HG02588 (cell line): ENCODE results near the gene OR52E2.
"Not testable (repeated sequence)": the region's sequence is repeated elsewhere in the genome, so short reads cannot be mapped to it uniquely, and the experiment has no call there.

Experiments
- ATAC-seq: cut with Tn5 transposase; IDR thresholded peaks from one replicate; pipeline ENCODE4 v1.9.1; 2021; ENCODE audit warnings: mild to moderate bottlenecking, moderate library complexity; ENCODE audit not compliant: unreplicated experiment

The OR52E2 gene

DNA sequence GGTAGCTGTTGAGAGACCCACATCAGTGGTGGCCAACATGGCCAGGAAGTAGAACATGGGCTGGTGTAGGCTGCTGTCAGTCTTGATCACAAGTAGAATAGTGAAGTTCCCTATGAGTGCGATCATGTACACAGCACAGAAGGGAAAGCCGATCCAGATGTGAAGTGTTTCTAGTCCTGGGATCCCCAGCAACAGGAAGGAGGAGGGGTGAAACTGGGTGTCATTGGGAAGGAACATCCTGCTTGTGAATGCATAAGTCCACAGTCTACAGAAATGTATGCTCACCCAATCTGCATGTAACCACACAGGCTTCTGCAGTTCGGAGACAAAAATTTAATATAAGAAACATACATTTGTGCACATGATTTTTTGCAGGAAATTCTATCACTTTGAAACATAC, at the start of gene OR52E2:
TSS of gene OR52E2 (minus strand) at position 237 of the 400 bp plus-strand sequence. CDS start at position 237, 0 bp downstream.
- no peak for ATAC-seq

DNA sequence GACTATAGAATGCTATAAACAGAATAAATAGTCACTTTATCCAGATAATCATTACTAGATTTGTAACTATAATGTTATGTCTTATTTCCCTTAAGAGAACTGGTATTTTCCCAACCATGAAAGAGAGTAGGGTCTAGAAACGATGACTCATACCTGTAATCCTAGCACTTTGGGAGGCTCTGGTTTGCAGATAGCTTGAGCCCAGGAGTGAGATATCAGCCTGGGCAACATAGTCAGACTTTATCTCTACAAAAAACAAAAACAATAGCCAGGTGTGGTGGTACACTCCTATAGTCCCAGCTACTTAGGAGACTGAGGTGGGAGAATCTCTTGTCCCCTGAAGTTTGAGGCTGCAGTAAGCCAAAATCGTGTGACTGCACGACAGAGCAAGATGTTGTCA, 47.9 kb upstream of the OR52E2 start:
- ATAC-seq, result no peak

DNA sequence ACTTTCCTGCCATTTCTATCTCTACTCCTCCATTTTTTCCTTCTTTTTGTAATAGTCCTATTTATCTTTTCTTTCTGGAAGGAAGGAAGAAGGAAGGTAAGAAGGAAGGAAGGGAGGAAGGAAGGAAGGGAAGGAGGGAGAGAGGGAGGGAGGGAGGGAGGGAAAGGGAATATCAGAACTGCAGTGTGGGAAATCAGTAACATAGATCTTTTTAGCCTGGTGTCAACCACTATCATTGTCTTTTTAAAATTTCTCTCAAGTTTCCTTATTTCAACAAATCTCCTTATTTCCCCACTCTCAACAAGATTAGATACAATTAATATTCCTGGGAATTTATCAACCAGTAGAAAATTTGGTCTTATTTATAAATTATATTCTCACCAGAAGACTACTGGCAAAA, 43.6 kb upstream of the OR52E2 start:
- no peak for ATAC-seq

DNA sequence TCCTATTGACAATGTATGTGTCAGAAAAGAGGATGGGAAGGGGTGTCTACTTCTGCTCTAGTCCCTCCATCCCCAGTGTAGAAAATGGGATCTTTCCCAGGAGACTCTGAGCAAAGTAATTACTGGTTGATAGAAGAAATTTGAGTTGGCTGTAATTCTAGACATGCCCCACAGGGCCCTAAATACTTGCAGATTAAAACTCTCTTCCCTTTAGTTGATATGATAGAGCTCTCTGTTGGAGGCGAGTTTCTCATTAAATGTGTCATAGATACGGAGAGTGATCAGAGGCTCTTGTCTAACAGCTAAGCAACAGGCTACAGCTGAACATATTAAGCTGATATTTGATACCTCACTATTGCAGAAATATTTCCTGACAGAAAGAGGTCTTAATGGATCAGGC, 42.8 kb upstream of the OR52E2 start:
- ATAC-seq, result no peak

DNA sequence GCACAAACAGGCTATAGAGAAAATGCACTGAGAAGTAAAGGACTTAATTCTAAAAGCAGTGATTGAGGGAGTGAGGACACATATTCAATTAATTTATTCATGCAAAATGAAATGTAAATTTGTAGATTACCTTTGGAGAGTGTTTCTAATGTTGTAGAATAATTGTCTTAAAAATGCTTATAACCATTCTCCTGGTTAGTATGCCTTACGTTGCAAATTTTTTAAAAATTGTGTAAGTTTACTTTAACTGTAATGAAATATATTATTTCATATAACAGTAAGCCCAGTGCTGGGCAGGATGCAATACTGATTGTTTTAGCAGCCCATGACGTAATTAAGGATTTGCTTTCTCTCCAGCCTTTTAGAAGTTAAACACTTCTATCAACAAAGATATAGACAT, 36.6 kb upstream of the OR52E2 start:
- ATAC-seq, result no peak

DNA sequence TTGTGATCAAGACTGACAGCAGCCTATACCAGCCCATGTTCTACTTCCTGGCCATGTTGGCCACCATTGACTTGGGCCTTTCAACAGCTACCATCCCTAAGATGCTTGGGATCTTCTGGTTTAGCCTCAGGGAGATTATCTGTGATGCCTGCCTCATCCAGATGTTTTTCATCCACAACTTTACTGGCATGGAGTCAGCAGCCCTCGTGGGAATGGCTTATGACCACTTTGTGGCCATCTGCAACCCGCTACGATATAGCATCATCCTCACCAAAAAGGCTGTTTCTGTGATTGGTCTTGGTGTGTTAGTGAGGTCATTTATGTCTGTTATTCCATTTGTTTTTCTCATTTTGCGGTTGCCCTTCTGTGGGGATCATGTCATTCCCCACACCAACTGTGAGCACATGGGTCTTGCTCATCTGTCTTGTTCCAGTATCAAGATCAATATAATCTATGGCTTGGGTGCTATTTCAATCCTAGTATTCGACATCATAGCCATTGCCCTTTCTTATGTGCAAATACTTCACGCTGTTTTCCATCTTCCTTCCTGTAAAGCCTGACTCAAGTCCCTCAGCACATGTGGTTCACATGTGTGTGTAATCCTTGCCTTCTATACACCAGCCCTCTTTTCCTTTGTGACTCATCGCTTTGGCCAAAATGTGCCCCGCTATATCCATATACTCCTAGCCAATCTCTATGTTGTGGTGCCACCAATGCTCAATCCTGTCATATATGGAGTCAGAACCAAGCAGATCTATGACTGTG, 33.6 kb upstream of the OR52E2 start:
- no peak for ATAC-seq

DNA sequence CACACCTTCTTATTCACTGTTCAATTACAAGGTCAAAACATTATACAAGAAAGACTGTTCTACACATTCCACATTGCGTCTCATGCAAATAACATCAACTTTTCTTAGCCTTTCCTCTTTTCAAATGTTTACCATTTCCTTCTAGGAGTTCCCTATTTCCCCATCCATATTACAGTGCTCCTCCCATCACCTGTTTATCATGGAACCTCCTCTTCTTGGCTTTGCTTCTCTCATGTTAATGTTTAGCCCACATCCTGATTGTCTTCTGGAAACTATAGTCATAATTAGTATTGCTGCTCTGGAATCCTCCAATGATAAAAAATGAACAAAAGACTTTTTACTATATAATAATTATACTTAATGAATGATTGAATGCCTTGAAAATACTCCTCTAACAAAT, 31.2 kb upstream of the OR52E2 start:
- no peak for ATAC-seq

DNA sequence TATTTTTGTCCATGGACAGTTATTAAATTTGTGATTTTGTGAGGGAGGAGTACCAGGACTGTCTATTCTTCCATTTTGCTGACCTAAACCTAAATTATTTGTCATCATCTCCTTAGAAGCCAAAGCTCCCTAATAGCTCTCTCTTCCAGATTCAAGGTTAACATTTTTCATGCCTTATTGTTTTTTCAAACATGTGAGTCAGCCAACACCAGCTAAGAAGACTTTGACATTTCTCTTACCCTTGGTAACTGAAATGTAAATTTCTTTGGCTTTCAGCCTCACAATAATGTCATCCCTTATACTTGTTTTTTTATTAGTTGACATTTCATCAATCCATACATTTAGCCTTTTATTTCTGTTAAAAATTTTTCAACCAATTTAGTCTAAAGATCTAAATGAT, 29.1 kb upstream of the OR52E2 start:
- ATAC-seq, result no peak

DNA sequence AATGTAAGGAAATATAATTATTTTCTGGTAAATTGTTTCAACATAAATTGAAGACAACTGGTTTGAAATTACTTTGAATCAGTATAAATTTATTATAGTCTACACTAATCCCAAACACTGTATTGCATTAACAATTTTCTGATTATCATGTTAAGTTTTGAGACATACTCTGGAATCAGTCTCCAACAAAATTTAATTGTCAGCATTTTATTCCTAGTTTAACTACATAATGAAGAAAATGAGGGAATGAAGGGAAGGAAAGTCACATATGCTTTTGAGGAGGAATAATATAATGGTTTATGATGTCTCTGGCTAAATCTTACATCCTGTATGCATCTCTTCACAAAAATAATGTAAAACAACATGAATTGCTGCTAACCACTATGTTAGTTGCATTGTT, 24.2 kb upstream of the OR52E2 start:
- no peak for ATAC-seq

DNA sequence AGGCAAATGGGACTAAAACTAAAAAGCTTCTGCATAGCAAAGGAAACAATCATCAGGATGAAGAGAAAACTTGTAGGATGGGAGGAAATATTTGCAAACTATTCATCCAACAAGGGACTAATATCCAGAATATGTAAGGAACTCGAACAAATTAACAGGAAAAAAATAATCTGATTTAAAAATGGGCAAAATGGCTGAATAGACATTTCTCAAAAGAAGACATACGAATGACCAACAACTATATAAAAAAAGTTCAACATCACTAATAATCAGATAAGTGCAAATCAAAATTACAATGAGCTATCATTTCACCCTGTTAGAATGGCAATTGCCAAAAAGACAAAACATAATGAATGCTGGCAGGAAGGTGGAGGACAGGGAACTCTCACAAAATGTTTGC, 22.0 kb upstream of the OR52E2 start:
- no peak for ATAC-seq

DNA sequence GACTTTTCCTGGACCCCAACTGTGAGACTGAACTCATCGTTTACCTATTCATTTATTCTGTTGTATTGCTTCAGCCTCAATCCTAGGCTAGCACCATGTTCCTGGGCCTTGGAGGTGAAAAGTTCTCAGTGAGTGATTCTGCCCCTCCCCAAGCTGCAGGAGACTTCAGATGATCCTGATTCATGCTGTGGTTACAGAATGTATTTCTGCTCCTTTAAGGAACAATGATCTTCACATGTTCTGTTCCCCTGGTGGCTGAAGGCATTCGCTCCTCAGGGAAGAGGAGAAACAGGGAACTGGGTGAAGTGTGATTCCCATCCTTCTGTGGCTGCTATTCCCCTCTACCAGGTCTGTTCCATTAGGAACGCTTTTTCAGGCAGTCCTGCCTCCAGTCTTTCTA, 12.4 kb upstream of the OR52E2 start:
- ATAC-seq, result no peak

DNA sequence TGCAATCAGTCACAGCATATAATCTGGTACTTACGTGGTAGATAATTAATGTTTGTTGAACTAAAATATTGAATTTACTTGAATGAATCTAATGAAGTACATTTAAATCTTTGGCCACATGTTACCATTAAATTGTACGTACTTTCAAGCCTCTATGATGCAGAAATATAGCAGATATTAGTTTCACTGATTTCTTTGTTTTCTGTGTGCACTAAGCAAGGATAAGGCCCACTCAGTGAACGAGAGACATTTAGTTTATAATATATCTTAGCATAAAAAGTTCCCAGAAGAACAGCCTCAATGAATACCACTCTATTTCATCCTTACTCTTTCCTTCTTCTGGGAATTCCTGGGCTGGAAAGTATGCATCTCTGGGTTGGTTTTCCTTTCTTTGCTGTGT, 9.8 kb upstream of the OR52E2 start, which contains the start of gene OR52E1:
TSS of gene OR52E1 (plus strand) at position 301 of the 400 bp plus-strand sequence.
- no peak for ATAC-seq

DNA sequence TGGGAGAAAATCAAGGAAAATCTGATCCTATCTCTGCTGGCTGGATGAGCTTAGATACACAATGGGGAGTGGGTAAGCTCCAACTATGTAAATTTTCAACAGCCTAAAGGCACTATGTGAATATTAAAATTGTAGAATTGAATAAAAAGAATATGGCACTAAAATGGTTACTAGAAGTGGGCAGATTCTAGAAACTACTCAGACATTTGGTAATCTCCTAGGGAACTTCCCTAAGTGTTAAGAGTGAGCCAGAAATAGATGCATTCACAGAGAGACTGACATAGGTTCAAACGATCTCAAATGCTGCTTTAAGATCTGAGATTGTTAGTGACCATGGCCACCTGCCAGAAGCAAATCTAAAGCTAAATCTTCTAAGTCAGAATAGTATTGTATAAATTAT, 5.6 kb upstream of the OR52E2 start:
- ATAC-seq, result no peak

DNA sequence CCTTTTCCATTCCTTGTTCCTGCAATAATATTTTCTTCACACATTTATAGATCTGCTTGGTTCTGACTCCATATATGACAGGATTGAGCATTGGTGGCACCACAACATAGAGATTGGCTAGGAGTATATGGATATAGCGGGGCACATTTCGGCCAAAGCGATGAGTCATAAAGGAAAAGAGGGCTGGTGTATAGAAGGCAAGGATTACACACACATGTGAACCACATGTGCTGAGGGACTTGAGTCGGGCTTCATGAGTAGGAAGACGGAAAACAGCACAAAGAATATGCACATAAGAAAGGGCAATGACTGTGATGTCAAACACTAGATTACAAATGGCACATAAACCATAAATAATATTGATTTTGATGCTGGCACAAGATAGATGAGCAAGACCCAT, 748 bp downstream of the OR52E2 start:
- ATAC-seq, result not testable (repeated sequence)

DNA sequence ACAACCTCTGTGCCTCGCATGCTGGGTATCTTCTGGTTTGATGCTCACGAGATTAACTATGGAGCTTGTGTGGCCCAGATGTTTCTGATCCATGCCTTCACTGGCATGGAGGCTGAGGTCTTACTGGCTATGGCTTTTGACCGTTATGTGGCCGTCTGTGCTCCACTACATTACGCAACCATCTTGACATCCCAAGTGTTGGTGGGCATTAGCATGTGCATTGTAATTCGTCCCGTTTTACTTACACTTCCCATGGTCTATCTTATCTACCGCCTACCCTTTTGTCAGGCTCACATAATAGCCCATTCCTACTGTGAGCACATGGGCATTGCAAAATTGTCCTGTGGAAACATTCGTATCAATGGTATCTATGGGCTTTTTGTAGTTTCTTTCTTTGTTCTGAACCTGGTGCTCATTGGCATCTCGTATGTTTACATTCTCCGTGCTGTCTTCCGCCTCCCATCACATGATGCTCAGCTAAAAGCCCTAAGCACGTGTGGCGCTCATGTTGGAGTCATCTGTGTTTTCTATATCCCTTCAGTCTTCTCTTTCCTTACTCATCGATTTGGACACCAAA, 12.6 kb downstream of the OR52E2 start:
- ATAC-seq, result no peak

DNA sequence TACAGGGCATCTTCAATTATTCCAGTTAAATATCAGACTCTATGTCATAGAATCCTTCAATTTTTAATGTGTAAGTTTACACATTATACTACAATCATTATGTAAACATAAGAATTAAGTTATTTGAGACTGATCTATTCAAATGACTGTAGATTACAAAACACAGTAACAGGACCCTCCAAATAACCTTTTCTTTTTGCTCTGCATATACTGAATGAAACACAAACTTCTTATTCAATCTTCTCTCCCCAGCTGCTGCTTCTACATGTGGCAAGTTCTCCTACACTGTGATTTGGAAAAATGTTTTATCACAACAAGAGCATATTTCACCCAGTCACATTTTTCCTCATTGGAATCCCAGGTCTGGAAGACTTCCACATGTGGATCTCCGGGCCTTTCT, 13.2 kb downstream of the OR52E2 start, which contains the start of gene OR52J3:
TSS of gene OR52J3 (plus strand) at position 301 of the 400 bp plus-strand sequence. CDS start at position 301, 0 bp downstream.
- no peak for ATAC-seq

DNA sequence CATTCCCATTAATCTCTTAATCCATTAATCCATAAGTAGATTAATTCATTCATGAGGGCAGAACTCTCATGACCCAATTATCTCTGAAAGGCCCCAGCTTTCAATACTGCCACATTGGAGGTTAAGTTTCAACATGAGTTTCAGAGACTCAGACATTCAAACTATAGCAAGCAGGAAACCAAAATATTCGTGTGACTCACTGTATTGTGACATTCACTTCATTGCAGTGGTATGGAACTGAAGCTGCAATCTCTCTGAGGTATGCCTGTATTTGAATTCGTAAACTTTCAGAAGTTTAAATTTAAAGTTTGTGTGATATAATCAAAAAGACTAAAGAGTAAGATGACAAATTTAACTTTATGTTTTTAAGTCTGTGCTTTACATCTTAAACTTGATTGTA, 16.0 kb downstream of the OR52E2 start:
- ATAC-seq, result no peak

DNA sequence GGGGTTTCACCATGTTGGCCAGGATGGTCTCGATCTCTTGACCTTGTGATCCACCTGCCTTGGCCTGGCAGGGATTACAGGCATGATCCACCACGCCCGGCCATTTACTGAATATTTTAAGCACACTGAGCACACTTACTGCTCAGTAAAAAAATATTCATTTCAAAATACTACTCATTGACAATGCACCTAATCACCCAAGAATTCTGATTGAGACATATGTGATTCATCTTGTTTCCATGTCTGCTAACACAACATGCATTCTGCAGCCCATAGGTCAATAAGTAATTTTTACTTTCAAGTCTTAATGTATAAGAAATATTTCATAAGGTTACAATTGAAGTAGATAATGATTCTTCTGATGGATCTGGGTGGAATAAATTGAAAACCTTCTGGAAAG, 17.3 kb downstream of the OR52E2 start:
- ATAC-seq, result no peak

DNA sequence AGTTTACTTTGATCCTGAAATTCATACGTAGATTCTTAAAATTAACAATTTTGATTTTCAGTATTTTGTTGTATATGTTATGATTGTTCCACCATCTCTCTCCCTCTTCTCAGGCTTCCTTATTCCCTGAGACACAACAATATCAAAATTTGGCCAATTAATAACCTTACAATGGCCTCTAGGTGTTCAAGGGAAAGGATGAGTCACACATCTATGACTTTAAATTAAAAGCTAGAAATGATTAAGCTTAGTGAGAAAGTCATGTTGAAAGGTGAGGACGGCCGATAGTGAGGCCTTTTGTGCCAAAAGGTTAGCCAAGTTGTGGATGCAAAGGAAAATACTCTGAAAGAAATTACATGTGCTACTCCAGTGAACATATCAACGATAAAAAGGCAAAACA, 18.6 kb downstream of the OR52E2 start:
- ATAC-seq, result no peak

DNA sequence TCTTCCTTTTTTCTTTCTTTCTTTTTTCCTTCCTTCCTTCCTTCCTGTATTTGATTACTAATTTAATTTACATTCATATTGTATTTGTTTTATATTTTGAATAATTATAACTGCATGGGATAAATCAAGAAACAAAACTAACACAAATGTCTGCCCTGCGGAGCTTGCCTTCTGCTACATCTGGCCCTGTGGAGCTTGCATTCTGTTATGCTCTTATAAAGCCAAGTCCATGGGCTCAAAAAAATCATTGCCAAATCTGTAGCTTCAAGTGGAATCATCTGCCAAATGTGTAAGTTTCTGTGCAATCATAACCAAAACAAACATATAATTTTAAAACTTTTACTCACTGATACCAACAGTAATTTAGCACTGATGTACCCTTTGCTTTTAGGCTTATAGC, 21.1 kb downstream of the OR52E2 start:
- no peak for ATAC-seq

DNA sequence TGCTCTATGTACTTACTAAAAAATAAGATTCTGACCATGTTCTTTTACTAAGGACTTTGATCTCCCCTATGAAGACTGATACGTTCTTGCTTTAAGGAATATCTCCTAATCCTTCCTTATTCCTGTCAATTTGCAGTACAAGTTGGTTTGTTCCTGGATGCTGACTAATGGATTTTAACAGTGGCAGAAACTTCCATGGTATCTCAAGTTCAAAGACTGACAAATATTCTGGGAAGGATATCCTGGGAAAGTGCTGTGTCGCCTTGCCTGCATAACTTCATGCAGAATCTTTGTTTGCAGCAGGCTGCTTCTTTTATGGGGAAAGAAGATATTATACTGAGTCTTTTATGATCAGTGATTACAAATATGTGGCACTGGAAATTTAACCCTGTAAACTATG, 21.5 kb downstream of the OR52E2 start:
- no peak for ATAC-seq

DNA sequence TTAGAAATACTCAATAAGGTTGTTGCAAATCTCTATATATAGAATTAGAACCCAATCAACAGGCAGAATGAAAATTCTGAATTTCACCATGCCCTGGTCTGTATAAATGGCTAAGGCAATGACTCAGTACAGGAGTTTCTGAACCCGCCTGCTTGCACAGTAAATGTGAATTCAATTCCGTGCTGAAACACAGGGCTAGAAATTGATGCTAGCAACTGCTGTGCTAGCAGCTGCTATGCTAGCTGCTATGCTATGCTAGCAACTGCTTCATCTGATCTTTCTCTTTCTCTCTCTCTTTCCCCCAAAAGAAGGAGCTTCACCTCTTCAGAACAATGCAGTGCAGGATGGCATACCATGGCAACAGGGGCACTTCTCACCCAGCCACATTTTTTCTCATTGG, 22.8 kb downstream of the OR52E2 start:
- ATAC-seq, result no peak

DNA sequence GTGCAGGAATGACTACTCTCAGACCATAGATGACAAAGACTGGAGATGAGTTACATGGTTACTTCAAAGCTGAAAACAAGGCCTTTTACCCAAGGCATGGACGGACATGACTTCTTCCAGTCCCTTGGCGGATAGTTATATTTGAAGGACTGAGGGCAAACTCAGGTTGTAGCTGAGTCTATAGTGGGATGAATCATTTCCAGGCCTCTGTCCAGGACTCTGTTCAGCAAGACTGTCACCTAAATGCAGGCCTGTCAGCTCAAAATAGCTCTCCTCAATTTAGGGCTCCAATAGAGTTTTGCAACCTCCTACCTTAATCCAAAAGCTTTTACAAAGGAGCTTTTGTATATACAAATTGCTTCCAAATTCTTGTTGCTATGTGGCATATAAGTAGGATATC, 37.4 kb downstream of the OR52E2 start:
- ATAC-seq, result no peak
